Posterior cingulate gyrus (tissue), 11 donors: ENCODE data around the gene MKS1.

Source experiments
- DNase-seq, 10 donors: peaks; one replicate each; pipeline versions ENCODE4 v3.0.0 to v3.0.0-alpha.2; 2020 to 2021; ENCODE audit warnings: mixed read lengths in 3 of 10
- intact Hi-C: fragments of 100-400 bp; cut with DNase I; formaldehyde crosslinking; loops from one replicate; pipeline ENCODE4 v1.15.1; 2023

MKS1 gene

DNA sequence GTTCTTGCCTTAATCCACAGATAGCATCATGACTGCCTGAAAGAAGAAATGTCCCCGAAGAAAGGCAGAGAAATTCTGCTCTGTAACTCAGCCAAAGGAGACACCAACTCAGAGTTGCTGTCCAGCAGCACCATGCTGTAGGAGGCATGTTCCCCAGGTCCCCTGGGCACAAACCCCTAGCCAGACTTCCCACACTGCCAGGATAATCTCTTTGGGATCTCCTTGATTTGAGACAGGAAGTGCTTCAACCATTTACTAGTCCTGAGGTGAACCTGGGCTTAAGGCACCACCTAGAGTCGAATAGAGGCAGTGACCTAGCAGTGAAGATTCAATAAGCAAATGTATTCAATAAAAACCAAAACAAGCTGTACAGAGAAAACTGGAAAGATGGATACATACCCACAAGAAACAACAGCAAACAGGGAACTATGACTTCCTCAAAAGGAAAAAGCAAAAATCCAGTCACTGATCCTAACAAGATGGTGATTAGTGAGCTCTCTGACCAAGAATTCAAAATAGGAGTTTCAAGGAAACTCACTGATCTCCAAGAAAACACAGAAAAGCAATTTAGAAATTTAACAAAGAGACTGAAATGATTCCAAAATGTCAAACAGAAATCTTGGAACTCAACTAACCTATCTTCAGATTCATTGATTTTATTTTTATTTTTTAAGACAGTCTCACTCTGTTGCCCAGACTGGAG, 46.5 kb downstream of the MKS1 start:
- intact Hi-C loops, result loop anchor here (5.0 kb wide), 1 partner anchor 50 kb away; no protein-coding TSS in a partner anchor
- DNase-seq, result no peak

DNA sequence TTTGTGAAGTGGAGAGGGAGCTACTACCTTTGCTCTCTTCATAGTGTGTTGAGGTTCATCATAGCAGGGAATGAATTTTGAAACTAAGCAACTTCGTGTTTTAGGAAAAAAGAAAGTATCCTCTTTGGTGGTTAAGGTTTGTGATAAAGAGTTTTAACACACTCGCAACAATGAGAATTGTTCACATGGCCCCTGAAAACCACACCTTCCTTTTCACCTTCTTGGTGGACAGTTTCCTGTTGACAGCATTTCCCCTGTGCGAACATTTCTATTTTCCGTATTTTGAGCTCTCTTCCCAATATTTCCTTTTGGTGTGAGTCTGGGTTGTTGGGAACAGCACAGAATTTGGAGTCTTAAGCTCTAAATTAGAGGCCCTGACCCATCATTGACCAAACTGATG, 48.4 kb downstream of the MKS1 start:
- no peak for DNase-seq
- intact Hi-C loops, result loop anchor here (5.0 kb wide), 1 partner anchor 48 kb away; no protein-coding TSS in a partner anchor

DNA sequence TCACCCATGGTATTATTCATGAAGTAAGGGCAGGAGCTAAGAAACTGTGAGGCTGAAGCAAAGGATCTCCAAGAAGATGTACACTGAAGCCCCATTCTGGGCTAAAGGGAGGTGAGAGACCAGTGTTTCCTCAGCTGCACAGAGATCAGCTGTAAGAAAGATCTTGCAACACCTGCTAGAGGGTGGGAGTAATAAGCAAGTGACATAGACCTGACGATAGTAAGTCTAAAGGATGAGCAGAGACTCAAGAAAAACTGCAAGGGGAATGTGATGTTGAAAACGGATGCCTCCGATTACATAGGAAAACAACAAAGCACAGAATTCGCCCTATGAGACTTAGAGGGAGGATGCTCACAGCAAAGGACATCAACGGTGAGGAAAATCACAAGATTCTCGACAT, 52.4 kb downstream of the MKS1 start, which contains the start of gene OR4D2:
Gene OR4D2 (plus strand): TSS at position 301 of the 400 bp plus-strand sequence. CDS start 2,674 bp downstream, outside the sequence.
- intact Hi-C loops, result no loop called here
- DNase-seq, result no peak

DNA sequence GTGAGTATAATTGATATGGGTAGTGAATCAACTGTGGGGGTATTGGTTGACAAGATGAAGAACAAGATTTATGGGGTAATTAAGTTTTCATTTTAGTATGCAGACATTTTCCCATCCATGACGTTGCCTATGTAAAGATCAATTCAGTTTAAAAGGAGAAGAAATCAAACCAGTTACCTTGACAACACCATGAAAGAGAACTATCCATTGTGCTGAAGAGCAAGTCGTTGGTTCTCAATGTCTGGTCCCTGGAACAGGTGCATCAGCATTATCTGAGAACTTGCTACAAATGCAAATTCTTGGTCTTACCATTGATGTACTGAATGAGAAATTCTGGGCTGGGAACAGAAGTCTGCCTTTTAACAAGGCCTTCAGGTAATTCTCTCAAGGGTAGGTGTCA, 53.1 kb downstream of the MKS1 start:
- DNase-seq, result no peak
- intact Hi-C loops, result no loop called here

DNA sequence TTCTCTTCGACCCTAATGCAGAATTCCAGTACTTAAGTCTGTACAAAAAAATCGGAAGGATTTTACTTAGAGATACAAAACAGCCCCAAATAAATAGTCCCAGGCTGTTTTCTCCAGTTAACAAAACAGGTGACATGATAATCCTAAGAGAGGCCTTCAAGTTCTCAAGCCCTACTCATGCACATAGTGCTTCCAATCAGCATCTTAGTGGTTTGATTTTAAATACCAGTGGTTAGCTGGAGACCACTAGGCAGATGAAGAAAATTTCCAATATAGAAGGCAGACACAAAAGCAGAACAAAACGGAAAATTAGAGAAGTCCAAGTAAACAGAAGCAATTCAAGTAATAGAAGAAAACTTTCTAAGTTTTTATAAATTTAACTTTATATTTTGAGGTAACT, 57.5 kb downstream of the MKS1 start:
- DNase-seq, result no peak
- intact Hi-C loops, result no loop called here

DNA sequence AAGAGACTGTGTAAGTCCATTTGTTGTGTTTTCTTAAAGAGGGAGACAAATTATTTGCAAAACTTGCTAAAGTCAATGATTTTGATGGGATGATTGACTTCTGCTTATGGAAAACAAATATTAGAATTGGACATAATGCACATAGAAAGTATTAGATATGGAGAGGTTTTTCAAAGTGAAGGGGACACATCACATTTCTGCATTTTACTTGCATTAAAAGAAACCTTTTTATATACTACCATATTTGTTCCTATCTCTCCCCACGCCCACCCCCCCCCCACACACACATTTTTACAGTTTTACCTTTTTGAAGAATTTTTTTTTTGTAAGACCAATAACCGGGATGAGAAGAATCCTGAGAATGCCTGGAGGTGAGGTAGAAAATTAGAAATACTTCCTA, 60.9 kb downstream of the MKS1 start:
- no peak for DNase-seq
- intact Hi-C loops, result no loop called here

DNA sequence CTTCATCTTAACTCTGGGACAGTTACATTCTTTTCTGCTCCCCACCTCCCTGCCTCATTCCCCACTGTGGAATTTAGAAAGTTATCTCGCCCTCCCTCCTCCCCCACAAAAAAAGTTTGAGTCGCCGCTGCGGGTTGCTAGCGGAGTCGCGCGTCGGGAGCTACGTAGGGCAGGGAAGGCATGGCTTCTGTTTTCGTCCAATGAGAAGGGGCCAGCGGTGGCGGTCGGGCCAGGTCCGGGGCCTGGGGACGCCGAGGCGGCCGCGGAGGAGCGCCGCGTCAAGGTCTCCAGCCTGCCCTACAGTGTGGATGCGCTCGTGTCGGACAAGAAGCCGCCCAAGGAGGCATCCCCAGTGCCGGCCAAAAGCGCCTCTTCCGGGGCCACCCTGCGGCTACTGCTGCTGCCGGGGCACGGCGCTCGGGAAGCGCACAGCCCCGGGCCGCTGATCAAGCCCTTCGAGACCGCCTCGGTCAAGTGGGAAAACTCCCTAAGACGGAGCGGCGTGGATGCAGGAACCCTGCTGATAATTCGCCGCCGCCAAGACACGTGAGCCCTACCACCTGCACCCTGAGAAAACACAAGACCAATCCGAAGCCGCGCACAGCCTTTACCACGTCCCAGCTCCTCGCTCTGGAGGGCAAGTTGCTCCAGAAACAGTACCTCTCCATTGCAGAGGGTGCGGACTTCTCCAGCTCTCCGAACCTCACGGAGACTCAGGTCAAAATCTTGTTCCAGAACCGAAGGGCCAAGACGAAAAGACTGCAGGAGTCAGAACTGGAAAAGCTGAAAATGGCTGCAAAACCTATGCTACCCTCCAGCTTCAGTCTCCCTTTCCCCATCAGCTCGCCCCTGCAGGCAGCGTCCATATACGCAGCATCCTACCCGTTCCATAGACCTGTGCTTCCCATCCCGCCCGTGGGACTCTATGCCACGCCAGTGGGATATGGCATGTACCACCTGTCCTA, 61.9 kb downstream of the MKS1 start:
- intact Hi-C loops, result no loop called here
- DNase-seq, result peak in 7 of 10 donors; percentile 19 to 85 (median 51)
